ENCODE measurements around the gene SLC43A2.

Gene SLC43A2

GRCh38 chr17:1592751-1593629, 35.6 kb downstream of the SLC43A2 start:
- Histone ChIP-seq H3K9ac (ENCODE audit: low read length) (no peak overlapping the region), H3K4me3 (ENCODE audit: low read depth in 1 of 2, low read length in 2 of 2) (no peak overlapping the region), H3K27ac (ENCODE audit: low read depth, low read length) (no peak overlapping the region), H3K27me3 (ENCODE audit: control insufficient read depth in 1 of 2, insufficient read depth in 2 of 2, low read length in 2 of 2) (no peaks in the 10 kb centered on the region), H3K9me3 (ENCODE audit: low read length) (no peaks in the 10 kb centered on the region), H3K36me3 (ENCODE audit: insufficient read depth, low read length) (no peaks in the 10 kb centered on the region), H3K4me1 (ENCODE audit: insufficient read depth, low read length) (peaks cover 10% of the 10 kb centered on the region)

DNA sequence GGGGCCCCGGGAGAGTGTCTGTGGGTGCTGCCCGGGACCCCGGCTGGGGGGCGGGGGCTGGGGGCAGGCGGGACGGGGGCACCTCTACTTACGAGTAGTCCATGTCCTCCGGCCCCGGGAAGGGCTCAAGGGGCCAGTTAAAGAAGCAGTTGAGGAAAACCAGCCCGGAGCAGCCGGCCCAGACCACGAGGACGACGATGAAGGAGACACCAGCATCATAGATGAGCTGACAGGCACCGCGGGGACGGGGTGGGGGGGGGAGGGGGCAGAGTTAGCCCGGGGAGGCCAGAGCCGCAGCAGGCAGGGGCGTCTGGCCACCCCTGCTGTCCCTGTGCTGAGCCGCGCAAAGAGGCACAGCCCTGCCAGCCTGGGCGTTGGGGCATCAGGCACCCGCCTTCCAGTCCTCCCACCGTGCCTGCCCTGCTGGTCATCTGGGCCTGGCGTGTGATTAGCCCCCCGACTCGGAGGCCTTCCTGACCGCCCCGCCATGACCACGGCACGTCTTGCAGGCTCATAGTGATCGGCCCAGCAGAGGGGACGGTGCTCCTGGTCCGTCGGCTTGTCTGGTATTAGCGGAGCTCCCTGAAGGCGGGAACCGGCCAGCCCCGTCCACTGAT, 37.1 kb downstream of the SLC43A2 start:
- peaks cover 10% of the 10 kb centered on the region for H3K4me1 ChIP-seq (ENCODE audit: insufficient read depth, low read length)
- H3K27ac ChIP-seq (ENCODE audit: low read depth, low read length), result no peak overlapping the region
- no peak overlapping the region for H3K9ac ChIP-seq (ENCODE audit: low read length)
- no peaks in the 10 kb centered on the region for H3K36me3 ChIP-seq (ENCODE audit: insufficient read depth, low read length)
- H3K9me3 ChIP-seq (ENCODE audit: low read length), result no peaks in the 10 kb centered on the region
- H3K4me3 ChIP-seq (ENCODE audit: low read depth in 1 of 2, low read length in 2 of 2), result no peak overlapping the region
- no peaks in the 10 kb centered on the region for H3K27me3 ChIP-seq (ENCODE audit: control insufficient read depth in 1 of 2, insufficient read depth in 2 of 2, low read length in 2 of 2)

- Histone ChIP-seq H3K9ac (ENCODE audit: low read length) (no peak overlapping the region), H3K27me3 (ENCODE audit: control insufficient read depth in 1 of 2, insufficient read depth in 2 of 2, low read length in 2 of 2) (no peaks in the 10 kb centered on the region), H3K4me3 (ENCODE audit: low read depth in 1 of 2, low read length in 2 of 2) (no peak overlapping the region), H3K4me1 (ENCODE audit: insufficient read depth, low read length) (peaks cover 10% of the 10 kb centered on the region), H3K9me3 (ENCODE audit: low read length) (no peaks in the 10 kb centered on the region), H3K27ac (ENCODE audit: low read depth, low read length) (no peak overlapping the region), H3K36me3 (ENCODE audit: insufficient read depth, low read length) (no peaks in the 10 kb centered on the region)
Measured at GRCh38 chr17:1590747-1591473, 37.7 kb downstream of the SLC43A2 start.

DNA sequence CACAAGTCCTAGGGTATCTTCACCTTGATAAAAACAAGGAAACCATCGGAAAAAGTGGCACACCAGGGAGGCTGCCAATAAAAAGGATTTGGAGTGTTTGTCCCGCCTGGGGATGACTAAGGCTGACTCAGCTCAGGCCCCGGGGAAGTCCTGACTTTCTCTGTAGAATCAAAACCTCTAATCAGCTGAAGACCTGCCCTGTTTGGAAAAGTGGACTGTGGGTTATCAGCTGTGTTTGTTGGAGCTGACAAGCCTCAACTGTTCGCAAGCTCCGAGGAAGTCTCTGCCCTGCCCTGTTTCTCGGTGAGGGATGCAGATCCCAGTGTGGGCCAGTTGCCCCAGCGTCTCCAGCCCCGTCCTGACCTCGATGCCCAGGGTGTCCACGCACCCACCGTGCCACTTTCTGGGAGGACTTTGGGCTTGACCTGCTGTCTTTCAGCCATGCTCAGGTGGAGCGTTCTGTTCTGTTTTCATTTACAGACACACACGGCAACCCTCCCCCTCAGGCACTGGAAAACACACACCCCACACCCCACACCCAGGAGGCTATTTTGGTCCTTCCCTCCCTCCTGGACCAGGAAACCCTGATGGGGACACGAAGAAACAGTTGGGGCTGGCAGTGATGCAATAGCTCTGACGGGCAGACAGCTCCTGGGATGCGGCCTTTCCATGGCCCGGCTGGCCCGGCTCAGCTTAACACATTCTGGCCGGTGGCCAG, 38.4 kb downstream of the SLC43A2 start:
- Histone ChIP-seq H3K36me3 (ENCODE audit: insufficient read depth, low read length) (no peaks in the 10 kb centered on the region), H3K4me3 (ENCODE audit: low read depth in 1 of 2, low read length in 2 of 2) (no peak overlapping the region), H3K27me3 (ENCODE audit: control insufficient read depth in 1 of 2, insufficient read depth in 2 of 2, low read length in 2 of 2) (no peaks in the 10 kb centered on the region), H3K9me3 (ENCODE audit: low read length) (no peaks in the 10 kb centered on the region), H3K9ac (ENCODE audit: low read length) (no peak overlapping the region), H3K27ac (ENCODE audit: low read depth, low read length) (no peak overlapping the region), H3K4me1 (ENCODE audit: insufficient read depth, low read length) (peaks cover 10% of the 10 kb centered on the region)

- Histone ChIP-seq H3K27me3 (ENCODE audit: control insufficient read depth in 1 of 2, insufficient read depth in 2 of 2, low read length in 2 of 2) (no peaks in the 10 kb centered on the region), H3K27ac (ENCODE audit: low read depth, low read length) (no peak overlapping the region), H3K4me1 (ENCODE audit: insufficient read depth, low read length) (peaks cover 10% of the 10 kb centered on the region), H3K9ac (ENCODE audit: low read length) (no peak overlapping the region), H3K36me3 (ENCODE audit: insufficient read depth, low read length) (no peaks in the 10 kb centered on the region), H3K9me3 (ENCODE audit: low read length) (no peaks in the 10 kb centered on the region), H3K4me3 (ENCODE audit: low read depth in 1 of 2, low read length in 2 of 2) (no peak overlapping the region)
Measured at GRCh38 chr17:1588821-1589585, 39.6 kb downstream of the SLC43A2 start.

GRCh38 chr17:1584167-1584566, 44.5 kb downstream of the SLC43A2 start:
- no peaks in the 10 kb centered on the region for H3K4me1 ChIP-seq (ENCODE audit: insufficient read depth, low read length)
- no peak overlapping the region for H3K9ac ChIP-seq (ENCODE audit: low read length)
- no peak overlapping the region for H3K27ac ChIP-seq (ENCODE audit: low read depth, low read length)

GRCh38 chr17:1583556-1583955, 45.1 kb downstream of the SLC43A2 start:
- Histone ChIP-seq H3K9me3 (ENCODE audit: low read length) (no peaks in the 10 kb centered on the region), H3K4me3 (ENCODE audit: low read depth in 1 of 2, low read length in 2 of 2) (no peak overlapping the region), H3K9ac (ENCODE audit: low read length) (no peak overlapping the region), H3K27ac (ENCODE audit: low read depth, low read length) (no peak overlapping the region), H3K36me3 (ENCODE audit: insufficient read depth, low read length) (no peaks in the 10 kb centered on the region), H3K4me1 (ENCODE audit: insufficient read depth, low read length) (no peaks in the 10 kb centered on the region), H3K27me3 (ENCODE audit: control insufficient read depth in 1 of 2, insufficient read depth in 2 of 2, low read length in 2 of 2) (no peaks in the 10 kb centered on the region)

More at GRCh38 chr17:1584167-1584566, 44.5 kb downstream of the SLC43A2 start:
- Histone ChIP-seq H3K27me3 (ENCODE audit: control insufficient read depth in 1 of 2, insufficient read depth in 2 of 2, low read length in 2 of 2) (no peaks in the 10 kb centered on the region), H3K36me3 (ENCODE audit: insufficient read depth, low read length) (no peaks in the 10 kb centered on the region), H3K4me3 (ENCODE audit: low read depth in 1 of 2, low read length in 2 of 2) (no peak overlapping the region), H3K9me3 (ENCODE audit: low read length) (no peaks in the 10 kb centered on the region)

DNA sequence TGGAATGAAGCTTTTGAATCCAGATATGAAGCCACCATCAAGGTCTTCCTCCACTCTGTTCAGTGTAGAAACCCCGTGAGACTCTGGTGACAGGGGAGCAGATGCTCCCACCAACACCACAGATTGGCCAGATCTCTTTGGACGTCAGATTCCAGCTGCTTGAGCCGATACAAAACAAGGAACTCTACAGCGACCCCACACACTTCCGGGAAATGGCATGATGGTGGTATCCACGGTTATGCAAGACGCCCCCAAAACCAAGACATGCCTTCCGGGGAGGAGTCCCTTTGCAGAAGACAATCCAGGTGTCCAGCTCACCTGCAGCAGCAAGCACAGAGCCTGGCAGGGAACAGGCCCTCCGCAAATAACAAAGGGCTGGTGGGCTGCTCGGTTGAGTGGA, 46.3 kb downstream of the SLC43A2 start:
- H3K36me3 ChIP-seq (ENCODE audit: insufficient read depth, low read length), result no peaks in the 10 kb centered on the region
- H3K9me3 ChIP-seq (ENCODE audit: low read length), result no peaks in the 10 kb centered on the region
- no peak overlapping the region for H3K27ac ChIP-seq (ENCODE audit: low read depth, low read length)
- H3K4me1 ChIP-seq (ENCODE audit: insufficient read depth, low read length), result peaks cover 8% of the 10 kb centered on the region
- H3K27me3 ChIP-seq (ENCODE audit: control insufficient read depth in 1 of 2, insufficient read depth in 2 of 2, low read length in 2 of 2), result no peaks in the 10 kb centered on the region
- H3K4me3 ChIP-seq (ENCODE audit: low read depth in 1 of 2, low read length in 2 of 2), result no peak overlapping the region
- no peak overlapping the region for H3K9ac ChIP-seq (ENCODE audit: low read length)

GRCh38 chr17:1580979-1581676, 47.5 kb downstream of the SLC43A2 start:
- Histone ChIP-seq H3K9me3 (ENCODE audit: low read length) (no peaks in the 10 kb centered on the region), H3K4me1 (ENCODE audit: insufficient read depth, low read length) (peaks cover 13% of the 10 kb centered on the region), H3K27me3 (ENCODE audit: control insufficient read depth in 1 of 2, insufficient read depth in 2 of 2, low read length in 2 of 2) (no peaks in the 10 kb centered on the region), H3K27ac (ENCODE audit: low read depth, low read length) (no peak overlapping the region), H3K4me3 (ENCODE audit: low read depth in 1 of 2, low read length in 2 of 2) (no peak overlapping the region), H3K36me3 (ENCODE audit: insufficient read depth, low read length) (no peaks in the 10 kb centered on the region), H3K9ac (ENCODE audit: low read length) (no peak overlapping the region)

- H3K27ac ChIP-seq (ENCODE audit: low read depth, low read length), result peak overlapping the region; percentile 90
- peaks cover 28% of the 10 kb centered on the region for H3K4me1 ChIP-seq (ENCODE audit: insufficient read depth, low read length)
- H3K27me3 ChIP-seq (ENCODE audit: control insufficient read depth in 1 of 2, insufficient read depth in 2 of 2, low read length in 2 of 2), result no peaks in the 10 kb centered on the region
- no peaks in the 10 kb centered on the region for H3K9me3 ChIP-seq (ENCODE audit: low read length)
- no peaks in the 10 kb centered on the region for H3K36me3 ChIP-seq (ENCODE audit: insufficient read depth, low read length)
- no peak overlapping the region for H3K9ac ChIP-seq (ENCODE audit: low read length)
- H3K4me3 ChIP-seq (ENCODE audit: low read depth in 1 of 2, low read length in 2 of 2), result no peak overlapping the region
Measured at GRCh38 chr17:1578029-1578428, 50.6 kb downstream of the SLC43A2 start.
